ENCODE results near the gene CIAO2B.
A peak's percentile ranks its signal among the peaks of the same experiment; 100 is the strongest.
"Not testable (repeated sequence)": the region's sequence is repeated elsewhere in the genome, so short reads cannot be mapped to it uniquely, and the experiment has no call there.

The CIAO2B gene
- 26.6 to 29.0 reads per million in 2 donors for total RNA-seq

GRCh38 chr16:66934138-66934838 lies at the start of gene CIAO2B:
Gene CIAO2B, minus strand, starts transcription at chr16:66934402. Its CDS starts 38 bp downstream, at chr16:66934364.
- peak; percentile 82 for DNase-seq

- no peak for DNase-seq
Measured at GRCh38 chr16:66983033-66983432, 48.8 kb upstream of the CIAO2B start.

- no peak for DNase-seq
Measured at GRCh38 chr16:66979011-66979717, 45.0 kb upstream of the CIAO2B start.

GRCh38 chr16:66977341-66978113 lies 43.3 kb upstream of the CIAO2B start:
- peak; percentile 47 for DNase-seq

- DNase-seq = no peak
Measured at GRCh38 chr16:66976746-66977145, 42.5 kb upstream of the CIAO2B start.

GRCh38 chr16:66975302-66975893 lies 41.2 kb upstream of the CIAO2B start:
- DNase-seq = no peak

- not testable (repeated sequence) for DNase-seq
Measured at GRCh38 chr16:66974932-66975246, 40.7 kb upstream of the CIAO2B start.

- DNase-seq = not testable (repeated sequence)
Measured at GRCh38 chr16:66974156-66974931, 40.1 kb upstream of the CIAO2B start.

- no peak for DNase-seq
Measured at GRCh38 chr16:66973716-66974115, 39.5 kb upstream of the CIAO2B start.

GRCh38 chr16:66972983-66973382 lies 38.8 kb upstream of the CIAO2B start:
- no peak for DNase-seq

- DNase-seq = no peak
Measured at GRCh38 chr16:66970775-66971720, 36.8 kb upstream of the CIAO2B start.

- no peak for DNase-seq
Measured at GRCh38 chr16:66968847-66969246, 34.6 kb upstream of the CIAO2B start.

GRCh38 chr16:66964049-66964448 lies 29.8 kb upstream of the CIAO2B start:
- DNase-seq = no peak

GRCh38 chr16:66961914-66962313 lies 27.7 kb upstream of the CIAO2B start:
- DNase-seq = no peak

GRCh38 chr16:66961065-66961744 lies 27.0 kb upstream of the CIAO2B start, which contains the start of gene CES3:
Gene CES3, plus strand, starts transcription at chr16:66961266. Its CDS starts 42 bp downstream, at chr16:66961308.
- DNase-seq = no peak

- DNase-seq = no peak
Measured at GRCh38 chr16:66960270-66960669, 26.1 kb upstream of the CIAO2B start.

- no peak for DNase-seq
Measured at GRCh38 chr16:66959704-66960161, 25.5 kb upstream of the CIAO2B start.

- no peak for DNase-seq
Measured at GRCh38 chr16:66958857-66959703, 24.9 kb upstream of the CIAO2B start.

GRCh38 chr16:66956154-66956457 lies 21.9 kb upstream of the CIAO2B start:
- DNase-seq = not testable (repeated sequence)

Data from activated gamma-delta T cell (primary cell).